ENCODE measurements around the gene DMD.
"Not testable (repeated sequence)": the region's sequence is repeated elsewhere in the genome, so short reads cannot be mapped to it uniquely, and the experiment has no call there.

DMD gene

DNA sequence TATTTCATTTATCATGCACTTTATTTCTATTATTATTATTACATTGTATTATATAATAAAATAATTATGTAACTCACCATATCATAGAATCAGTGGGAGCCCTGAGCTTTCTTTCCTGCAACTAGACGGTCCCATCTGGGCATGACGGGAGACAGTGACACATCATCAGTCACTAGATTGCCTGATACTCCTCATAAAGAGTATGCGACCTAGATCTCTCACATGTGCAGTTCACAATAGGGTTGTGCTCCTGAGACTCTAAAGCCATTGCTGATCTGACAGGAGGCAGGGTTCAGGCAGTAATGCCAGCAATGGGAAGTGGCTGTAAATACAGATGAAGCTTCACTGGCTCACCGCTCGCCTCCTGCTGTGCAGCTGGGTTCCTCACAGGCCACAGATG is 62.3 kb downstream of the DMD start:
- DNase-seq = no peak

DNA sequence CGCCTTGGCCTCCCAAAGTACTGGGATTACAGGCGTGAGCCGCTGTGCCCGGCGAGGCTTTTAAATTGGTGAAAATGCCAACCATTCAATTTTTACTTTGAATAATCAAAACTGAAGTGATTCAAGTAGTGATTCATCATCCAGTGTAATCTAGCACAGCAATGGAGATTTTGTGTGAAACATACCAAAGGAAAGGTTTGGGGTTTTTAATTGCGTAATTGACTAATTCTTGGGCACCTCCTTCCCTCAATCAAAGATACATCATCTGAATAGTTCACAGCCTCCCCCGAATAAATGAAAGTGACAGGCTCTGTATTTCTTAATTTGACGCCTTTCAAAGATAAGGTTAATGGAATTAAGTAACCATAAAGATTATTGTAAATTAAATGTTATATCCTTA is 69.0 kb downstream of the DMD start:
- no peak for DNase-seq

DNA sequence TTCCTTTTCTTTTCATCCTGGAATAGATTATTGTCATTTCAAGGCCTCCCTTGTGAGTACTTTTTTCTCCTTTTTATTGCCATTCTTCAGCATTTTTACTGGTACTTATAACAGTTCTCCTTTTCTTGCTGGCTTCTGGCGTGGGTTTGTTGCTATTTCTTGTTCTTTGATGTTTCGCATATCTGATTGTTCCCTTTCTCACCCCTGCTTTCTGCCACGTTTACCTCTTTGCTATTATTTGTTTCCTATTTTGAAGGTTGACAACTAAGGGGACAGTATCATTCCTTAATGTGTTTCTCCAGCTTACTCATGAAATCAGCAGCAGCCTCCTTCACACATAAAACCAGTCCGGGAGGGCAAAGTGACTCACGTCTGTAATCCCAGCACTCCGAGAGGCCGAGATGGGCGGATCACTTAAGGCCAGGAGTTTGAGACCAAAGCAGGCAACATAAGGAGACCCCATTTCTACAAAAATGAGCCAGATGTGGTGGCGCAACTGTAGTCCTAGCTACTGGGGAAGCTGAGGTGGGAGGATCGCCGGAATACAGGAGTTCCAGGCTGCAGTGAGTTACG is 72.6 kb downstream of the DMD start:
- DNase-seq = no peak

DNA sequence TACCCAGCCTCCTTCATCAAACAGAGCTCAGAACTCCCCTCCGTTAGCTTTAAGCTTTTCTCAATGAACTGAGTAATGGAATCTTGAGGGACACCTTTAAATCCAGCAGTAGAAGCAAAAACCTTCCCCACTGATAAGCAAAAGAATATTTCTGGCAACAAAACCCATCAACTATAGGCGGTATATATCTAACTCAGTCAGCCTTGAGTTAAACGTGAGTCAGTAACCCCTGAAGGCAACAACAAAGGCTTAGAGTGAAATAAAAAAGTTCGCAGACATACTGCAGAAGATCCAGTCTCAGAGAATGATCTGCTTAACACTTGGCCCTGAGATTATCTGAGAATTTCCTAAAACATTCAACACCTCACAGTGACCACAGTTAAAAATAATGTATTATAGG is 77.2 kb downstream of the DMD start:
- no peak for DNase-seq

DNA sequence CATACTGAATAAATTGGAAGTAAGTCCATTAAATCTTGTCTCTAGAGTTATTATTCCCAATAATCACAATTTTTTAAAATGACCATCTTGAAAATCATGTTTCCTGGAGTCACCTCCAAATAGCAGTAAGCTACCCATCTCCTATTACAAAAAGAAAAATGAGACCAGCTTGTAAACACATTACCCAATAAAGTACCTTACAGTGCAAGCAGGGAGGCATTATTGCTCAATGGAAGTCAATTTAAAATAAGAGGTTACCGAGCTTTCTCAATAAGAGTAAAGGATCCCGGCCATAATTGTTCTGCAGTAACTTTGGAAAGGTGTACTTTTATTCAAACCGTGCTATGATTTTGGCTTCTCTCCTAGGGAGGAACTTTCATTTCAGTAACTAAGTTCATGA is 78.0 kb downstream of the DMD start:
- DNase-seq = no peak

DNA sequence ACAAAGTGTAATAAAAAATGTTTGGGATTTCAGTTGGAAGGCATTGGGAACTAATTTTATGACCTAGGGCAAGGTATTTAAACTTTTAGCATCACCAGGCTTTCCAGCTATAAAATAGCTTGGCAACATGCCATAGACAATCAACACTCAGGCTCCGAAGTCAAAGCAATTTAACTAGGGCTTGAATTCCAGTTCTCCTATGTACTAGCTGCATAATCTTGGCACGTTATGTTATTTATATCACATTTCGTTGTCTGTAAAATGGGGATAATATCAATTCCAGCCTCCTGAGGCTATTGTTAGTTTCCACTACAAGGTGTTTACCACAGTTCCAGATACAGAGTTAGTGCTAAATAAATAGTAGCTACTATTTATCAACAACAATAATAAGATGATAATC is 78.8 kb downstream of the DMD start:
- no peak for DNase-seq

DNA sequence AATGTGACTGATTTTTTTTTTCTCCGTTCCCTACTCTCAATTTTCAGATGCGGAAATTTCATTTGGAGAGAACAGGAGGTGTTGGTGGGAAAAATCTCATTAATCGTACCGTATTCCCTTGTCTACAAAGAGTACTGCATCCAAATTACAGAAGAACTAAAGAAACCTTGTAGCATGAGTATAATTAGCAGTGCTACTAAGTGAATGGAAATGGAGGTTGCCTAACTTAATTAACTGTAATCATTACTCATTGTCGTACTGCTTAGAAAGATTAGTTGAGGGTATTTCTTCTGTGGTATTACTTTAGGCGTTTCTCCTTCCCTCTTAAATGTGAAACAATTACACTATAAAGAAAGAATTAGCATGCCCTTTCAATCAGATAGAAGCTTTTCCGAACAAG is 81.7 kb downstream of the DMD start:
- no peak for DNase-seq

DNA sequence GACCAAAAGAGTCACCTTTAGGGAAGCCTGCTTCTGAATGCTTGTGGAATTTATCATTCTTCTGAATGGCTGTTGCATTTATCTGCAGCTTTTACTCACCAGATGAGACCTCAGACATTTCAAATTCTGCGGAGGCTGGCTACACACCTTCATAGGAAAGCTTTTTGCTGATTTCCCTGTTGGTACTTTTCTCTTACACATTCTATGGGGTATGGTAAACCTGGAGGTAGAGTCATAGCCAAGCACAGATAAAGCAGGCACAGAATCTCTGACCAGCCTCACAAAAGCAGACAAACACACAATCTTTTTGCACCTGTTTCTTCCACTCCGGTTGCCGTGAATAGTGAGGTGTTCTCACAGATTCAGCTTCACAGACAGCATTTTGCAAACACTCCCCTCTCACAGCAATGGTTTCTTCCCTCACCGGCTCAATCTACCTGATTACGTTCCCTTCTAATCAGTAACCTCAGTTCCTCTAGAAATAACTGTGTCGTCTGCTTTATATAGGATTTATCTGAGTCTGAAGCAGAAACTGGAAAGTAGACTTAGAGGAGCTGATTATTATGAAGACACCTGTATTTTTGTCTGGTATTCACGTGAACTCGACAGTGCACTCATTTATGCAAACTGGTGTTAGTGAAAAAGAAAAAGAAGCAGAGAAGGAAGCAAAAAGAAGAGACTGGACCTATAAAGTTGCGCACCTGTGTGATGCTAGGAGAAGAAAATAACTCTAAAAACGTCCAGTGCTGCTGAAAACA is 83.1 kb downstream of the DMD start:
- DNase-seq = no peak

DNA sequence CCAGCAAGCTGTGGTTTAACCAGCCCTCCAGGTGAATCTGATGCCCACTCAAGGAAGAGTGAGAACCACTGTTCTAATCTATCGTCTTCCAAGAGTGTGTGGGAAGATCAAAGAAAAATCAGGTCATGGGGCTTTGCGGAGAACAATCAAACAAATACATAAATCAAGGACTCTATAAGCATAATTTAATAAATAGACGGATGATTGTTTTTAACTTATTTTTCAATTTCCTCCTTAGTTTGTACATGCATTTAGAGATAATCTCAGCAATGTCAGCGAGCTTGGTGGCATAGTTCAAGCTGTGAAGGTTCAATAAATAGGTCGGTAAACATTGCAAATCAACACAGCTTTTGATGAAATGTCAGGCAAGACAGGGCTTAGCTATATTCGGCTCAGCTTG is 84.9 kb downstream of the DMD start:
- DNase-seq = no peak

DNA sequence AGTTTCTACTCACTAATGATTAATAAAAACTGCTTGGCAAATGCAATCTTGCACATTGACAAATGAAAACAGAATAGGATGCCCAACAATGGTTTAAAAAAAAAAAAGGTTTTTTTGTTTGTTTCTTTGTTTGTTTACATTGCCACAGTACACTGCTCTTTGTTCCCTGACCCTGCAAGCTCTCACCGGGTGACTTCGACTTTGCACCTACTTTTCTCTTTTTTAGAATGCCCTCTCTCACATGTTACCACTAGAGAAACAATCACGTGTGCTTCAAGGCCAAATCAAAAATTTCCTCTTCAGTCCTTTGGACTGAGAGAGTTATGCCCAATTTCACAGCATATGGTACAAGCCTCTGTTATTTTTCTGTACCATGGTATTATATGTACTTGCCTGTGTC is 101.5 kb downstream of the DMD start:
- no peak for DNase-seq

DNA sequence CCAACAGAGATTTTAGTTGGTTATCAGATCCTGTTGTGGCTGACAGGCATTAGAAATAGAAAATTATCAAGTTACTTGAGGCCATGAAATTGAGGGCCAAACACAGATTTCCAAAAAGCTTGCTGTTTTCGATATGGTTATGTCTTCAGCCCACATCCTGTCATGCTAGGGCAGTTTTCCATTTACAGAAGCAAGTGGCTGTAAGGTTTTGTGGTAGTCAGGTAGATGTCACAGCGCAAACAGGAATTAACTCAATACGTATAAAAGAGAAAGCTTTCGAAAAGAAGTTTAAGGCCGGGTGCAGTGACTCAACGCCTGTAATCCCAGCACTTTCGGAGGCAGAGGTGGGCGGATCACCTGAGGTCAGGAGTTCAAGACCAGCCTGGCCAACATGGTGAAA is 104.6 kb downstream of the DMD start:
- no peak for DNase-seq

DNA sequence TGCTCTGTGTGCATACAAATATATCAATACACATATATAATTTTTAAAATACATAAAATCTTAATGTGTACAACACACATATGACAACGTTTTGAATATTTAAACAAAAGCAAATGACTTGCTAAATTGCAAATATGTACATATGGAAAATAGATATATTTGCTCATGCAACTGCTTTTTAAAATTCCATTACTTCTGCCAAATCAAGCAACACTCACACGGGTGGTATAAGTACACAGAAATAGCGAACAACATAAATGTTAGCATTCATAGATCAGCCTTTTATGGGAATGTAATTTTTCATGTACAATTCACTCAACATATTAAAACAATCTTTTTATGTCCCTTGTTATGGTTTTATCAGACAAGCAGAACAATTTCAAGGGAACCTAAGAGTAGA is 116.3 kb downstream of the DMD start:
- no peak for DNase-seq

DNA sequence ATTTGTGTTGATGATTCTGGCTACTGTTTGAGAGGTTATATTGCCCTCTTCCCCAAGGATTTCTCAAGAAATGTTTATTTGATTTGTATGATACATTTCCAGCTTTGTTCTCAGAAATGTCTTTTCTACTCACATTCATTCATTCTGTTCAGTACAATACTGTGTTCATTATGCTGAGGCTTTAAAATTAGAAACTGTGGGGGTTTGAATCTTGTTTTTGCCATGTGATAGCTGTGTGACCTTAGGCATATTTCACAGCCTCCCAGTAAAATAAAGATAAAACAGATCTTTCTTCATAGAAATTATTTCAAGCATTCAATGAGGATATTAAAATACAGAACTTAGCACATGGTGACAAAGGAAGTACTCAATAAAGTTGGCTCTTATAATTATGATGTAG is 123.9 kb downstream of the DMD start:
- no peak for DNase-seq

DNA sequence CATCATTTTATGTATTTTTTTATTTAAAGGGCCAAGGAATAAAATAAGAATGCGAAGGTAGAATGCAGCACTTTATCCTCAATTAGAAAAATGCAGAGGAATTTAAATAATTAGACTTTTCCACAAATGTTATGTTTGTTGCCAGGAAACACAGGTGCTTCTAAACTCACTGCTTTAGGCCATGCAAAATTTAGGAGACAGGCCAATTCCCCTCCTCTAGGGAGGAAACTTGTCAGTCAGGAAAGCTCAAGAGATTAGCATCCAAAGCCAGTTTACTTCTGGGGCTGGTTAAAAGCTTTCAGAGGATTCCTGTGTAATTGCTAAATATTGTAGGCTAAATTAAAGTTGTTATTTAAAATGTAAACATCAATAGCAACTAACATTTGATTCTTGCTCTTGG is 124.5 kb downstream of the DMD start:
- no peak for DNase-seq

DNA sequence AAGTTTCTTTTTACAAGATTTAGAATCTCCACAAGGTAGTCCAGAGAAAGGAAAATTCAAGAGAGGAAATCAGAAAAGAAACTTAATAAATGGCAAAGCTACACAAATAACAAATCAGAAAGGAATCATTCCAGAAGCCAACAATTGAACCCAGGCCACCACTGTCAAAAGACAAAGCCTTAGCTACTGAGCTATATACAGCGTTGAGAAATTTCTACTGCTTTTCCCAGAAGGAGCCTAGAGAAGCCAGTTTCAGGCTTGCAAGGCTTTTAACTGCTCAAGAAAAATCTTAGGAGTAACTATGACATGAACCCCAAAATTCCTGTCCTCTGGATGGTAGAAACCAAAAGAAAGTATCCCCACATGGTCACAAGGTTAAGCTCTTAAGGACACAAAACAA is 129.0 kb downstream of the DMD start:
- DNase-seq = no peak

DNA sequence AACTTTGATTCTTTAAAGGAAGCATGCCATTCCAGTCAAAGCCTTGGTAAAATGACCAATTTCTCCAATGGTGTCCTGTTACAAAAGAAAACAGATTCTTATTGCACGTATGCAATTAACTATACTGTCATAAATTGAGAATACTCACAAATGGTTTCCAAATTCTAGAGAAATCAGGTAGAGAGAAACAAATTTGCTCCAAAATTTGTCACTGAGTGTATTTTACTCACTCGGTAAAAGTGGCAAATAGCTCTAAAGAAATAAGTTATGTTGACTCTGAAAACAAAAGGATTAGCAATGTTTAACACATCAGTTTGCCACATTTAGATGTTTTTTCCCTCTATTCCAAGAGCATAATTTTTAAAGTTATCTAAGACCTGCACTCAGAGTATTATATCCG is 133.1 kb downstream of the DMD start:
- no peak for DNase-seq

DNA sequence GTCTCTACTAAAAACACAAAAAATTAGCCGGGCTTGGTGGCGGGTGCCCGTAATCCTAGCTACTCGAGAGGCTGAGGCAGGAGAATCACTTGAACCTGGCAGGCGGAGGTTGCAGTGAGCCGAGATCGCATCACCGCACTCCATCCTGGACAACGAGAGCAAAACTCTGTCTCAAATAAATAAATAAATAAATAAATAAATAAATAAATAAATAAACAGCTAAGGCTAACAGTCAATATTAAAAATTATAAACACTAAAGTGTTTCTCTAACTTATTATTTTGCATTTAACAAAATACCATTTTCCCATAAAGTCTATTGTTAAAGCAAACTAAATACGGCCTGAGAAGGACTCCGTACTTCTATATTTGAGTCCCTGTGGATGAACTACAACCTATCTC is 137.7 kb downstream of the DMD start:
- not testable (repeated sequence) for DNase-seq

DNA sequence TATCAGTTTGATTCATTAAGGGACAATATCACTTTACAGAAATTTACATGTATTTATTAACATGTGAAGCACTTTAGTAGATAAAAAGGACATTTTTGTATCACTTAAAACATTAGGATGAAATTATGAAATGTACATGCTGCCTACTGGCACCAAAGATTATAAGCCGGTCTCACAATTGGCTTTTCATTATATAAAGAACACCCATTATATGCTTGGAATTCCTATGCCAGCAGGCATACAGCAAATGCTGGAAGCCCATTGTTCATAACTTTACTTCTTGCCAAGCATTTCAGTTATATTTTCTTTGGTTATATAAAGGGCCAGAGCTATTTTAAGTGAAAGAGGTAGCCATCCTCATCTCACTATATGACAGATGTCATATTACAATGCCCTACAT is 145.9 kb downstream of the DMD start:
- no peak for DNase-seq

DNA sequence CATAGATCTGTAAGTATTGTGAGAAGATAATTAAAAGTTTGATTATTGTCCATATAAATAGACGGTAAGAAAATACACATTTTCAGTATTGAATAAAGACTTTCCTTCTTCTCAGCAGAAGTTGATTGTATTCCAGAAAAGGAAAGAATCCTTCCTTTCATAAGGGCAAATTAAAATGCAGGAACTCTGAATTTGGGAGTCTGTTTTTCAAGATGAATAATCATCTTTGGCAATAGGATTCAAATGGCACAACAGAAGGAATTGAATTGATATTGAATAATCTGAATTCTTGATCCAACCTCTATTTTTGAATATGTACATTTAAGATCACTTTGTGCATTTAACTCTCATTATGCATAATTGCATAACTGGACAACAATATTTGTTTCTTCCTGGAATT is 149.3 kb downstream of the DMD start:
- DNase-seq = no peak

DNA sequence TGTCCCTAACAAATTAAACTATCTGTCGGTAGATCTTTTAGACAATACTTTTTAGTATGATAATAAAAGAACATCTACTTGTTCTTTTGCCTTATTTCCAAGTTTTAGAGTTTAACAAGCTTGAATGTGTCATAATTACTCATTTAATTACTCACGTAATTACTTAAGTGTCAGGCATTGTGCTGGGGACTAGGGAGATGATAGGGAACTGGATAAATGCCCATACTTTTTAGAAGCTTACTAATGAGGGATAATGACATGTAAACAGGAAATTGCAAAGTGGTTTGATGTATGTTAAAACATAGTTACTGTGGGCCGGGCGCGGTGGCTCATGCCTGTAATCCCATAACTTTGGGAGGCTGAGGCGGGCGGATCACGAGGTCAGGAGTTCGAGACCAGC is 158.3 kb downstream of the DMD start:
- no peak for DNase-seq

DNA sequence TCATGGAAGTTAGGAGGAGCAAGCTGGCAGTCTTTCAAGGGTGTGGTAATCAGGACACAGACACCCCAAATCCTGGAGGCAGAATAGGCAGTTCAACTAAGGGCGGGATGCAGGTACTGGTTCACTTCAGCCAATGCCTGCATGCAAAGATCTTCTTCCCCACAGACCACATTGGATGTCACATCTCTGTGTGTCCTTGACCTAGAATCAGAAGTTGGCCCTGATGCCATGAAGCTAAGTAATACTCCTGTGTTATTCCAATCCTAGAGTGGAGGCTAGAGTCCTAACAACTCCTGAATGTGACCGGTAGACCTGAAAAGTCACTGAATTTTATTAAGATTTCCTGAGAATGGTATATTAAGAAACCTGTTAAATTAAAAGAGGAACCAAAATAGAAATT is 165.5 kb downstream of the DMD start:
- no peak for DNase-seq

DNA sequence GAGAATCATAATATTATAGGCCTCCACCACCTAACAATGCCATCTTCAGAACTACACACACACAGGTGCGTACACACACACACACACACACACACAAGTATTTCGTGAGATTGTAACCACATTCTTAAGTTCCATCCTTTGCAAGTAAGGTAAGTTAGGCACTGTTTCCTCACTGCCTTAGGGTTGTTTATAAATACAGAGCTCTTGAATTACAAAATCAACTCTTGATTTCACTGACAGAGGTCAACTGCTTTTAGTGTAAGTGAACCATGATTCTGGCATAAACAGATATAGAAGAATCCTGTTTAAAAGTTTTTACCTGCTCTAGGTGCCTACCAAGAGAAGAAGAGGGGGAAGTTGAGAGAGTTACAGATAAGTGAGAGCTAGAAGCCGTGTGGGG is 166.1 kb downstream of the DMD start:
- DNase-seq = no peak

DNA sequence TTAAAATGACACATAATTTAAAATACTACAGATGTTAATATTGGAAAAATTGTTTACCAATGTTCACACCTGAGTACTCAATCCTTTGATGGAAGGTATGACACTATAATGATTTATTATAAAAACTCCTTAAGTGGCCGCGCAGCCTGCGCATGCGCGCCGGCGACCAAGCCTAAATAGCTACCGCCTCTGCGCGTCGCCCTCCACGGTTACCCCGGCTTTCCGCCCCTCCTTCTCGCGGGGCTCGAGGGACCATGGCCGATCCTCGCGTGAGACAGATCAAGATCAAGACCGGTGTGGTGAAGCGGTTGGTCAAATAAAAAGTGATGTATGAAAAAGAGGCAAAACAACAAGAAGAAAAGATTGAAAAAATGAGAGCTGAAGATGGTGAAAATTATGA is 170.2 kb downstream of the DMD start:
- DNase-seq = no peak

DNA sequence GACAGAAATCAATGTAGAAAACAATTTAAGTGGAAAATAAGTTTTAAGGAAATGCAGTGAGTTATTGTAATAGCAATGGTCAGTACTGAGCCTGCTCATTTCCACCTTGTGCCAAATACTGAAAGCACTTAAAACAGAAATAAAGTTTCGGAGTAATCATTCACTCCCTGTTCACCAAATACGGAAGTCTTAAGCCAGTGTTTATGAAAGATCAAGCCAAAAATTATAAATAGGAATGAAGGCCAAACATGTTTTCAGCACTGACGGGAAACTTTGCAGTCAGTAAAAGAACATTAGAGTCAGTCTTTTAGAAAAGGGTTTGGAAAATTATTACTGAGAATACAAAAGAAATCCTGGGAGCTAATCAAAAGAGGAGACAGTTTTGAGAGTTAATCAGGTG is 178.6 kb downstream of the DMD start:
- no peak for DNase-seq

DNA sequence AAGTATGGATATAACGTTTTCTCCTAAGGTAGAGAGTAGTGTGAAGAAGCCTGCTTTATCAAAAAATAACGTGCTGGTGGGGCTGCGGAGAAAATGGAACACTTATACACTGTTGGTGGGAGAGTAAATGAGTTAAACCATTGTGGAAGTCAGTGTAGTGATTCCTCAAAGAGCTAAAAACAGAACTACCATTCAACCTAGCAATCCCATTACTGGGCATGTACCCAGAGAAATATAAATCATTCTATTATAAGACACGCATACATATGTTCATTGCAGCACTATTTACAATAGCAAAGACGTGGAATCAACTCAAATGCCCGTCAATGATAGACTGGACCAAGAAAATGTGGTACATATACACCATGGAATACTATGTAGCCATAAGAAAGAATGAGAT is 196.4 kb downstream of the DMD start:
- no peak for DNase-seq

All from SW 1271 (cell line).